Vagina (tissue), 2 donors: ENCODE results near the gene CORO6.

Source experiments
- POLR2A ChIP-seq, 2 donors: fragments of 450-650 bp; IDR thresholded peaks; one replicate each; pipeline ENCODE4 v1.6.1; 2017; ENCODE audit warnings: antibody characterized with exemption in 2 of 2, mild to moderate bottlenecking in 2 of 2, moderate library complexity in 2 of 2
- TF ChIP-seq, protein P1 (sequence below), 3 experiments: fragments of 450-650 bp in 2 of 3; fragments of 200-600 bp in 1 of 3; sonication (generic) in 1 of 3; IDR thresholded peaks; one replicate each; pipeline ENCODE4 v1.5.1; 2017 to 2019; ENCODE audit warnings: antibody characterized with exemption in 3 of 3, mild to moderate bottlenecking in 2 of 3, moderate library complexity in 2 of 3

GRCh38 chr17:29616300-29617048, 6.2 kb downstream of the CORO6 start:
- TF ChIP-seq, protein P1, sequence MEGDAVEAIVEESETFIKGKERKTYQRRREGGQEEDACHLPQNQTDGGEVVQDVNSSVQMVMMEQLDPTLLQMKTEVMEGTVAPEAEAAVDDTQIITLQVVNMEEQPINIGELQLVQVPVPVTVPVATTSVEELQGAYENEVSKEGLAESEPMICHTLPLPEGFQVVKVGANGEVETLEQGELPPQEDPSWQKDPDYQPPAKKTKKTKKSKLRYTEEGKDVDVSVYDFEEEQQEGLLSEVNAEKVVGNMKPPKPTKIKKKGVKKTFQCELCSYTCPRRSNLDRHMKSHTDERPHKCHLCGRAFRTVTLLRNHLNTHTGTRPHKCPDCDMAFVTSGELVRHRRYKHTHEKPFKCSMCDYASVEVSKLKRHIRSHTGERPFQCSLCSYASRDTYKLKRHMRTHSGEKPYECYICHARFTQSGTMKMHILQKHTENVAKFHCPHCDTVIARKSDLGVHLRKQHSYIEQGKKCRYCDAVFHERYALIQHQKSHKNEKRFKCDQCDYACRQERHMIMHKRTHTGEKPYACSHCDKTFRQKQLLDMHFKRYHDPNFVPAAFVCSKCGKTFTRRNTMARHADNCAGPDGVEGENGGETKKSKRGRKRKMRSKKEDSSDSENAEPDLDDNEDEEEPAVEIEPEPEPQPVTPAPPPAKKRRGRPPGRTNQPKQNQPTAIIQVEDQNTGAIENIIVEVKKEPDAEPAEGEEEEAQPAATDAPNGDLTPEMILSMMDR (IDR thresholded peaks at IDR 0.05), result no peak
- TF ChIP-seq POLR2A (IDR thresholded peaks at IDR 0.05), result no peak
